GM19328 (cell line): Measurements from ENCODE around the gene LOC101059915.
"Not testable (repeated sequence)": the region's sequence is repeated elsewhere in the genome, so short reads cannot be mapped to it uniquely, and the experiment has no call there.

Experiments used
- ATAC-seq: cut with Tn5 transposase; IDR thresholded peaks from one replicate; pipeline ENCODE4 v1.9.1; 2021; ENCODE audit warnings: mild to moderate bottlenecking, moderate library complexity; ENCODE audit not compliant: unreplicated experiment

LOC101059915 gene

DNA sequence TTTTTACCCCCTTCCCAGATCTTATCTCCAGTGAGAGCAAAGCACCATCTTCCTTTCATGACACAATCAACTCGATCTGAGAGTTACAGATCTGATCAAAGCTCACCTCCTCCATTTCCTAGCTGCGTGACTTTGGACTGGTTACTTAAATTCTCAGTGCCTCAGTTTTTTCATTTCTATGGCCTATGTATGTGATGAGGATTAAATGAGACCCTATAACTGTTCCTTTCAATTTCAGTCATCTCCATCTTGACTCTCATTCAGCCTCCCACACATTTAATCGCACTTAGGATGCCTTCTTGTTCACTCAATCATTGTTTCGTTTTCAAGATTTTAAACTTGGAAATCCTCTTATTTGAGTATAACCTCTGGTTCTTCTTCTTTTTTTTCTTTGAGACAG lies 28.9 kb upstream of the LOC101059915 start:
- no peak for ATAC-seq

DNA sequence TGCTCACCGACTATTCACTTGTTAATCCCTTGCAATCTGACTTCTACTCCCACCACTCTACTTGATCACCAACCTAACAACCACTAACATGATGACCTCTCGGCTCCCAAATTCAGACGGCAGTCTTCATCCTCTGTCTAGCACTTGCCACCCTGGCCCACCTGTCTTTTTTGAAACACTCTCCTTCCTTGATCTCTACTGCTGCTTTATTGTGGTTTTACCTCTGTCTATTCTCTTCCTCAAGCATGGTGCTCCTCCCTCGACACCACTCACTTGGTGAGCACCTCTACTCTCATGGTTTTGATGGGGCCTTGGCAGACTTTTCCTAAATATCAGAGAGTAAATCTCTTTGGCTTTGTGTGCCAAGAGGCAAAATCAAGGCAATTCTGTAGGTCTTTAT lies 27.3 kb upstream of the LOC101059915 start:
- no peak for ATAC-seq

DNA sequence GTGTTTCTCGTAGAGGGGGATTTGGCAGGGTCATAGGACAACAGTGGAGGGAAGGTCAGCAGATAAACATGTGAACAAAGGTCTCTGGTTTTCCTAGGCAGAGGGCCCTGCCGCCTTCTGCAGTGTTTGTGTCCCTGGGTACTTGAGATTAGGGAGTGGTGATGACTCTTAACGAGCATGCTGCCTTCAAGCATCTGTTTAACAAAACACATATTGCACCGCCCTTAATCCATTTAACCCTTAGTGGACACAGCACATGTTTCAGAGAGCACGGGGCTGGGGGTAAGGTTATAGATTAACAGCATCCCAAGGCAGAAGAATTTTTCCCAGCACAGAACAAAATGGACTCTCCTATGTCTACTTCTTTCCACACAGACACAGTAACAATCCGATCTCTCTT lies 22.9 kb upstream of the LOC101059915 start:
- not testable (repeated sequence) for ATAC-seq

DNA sequence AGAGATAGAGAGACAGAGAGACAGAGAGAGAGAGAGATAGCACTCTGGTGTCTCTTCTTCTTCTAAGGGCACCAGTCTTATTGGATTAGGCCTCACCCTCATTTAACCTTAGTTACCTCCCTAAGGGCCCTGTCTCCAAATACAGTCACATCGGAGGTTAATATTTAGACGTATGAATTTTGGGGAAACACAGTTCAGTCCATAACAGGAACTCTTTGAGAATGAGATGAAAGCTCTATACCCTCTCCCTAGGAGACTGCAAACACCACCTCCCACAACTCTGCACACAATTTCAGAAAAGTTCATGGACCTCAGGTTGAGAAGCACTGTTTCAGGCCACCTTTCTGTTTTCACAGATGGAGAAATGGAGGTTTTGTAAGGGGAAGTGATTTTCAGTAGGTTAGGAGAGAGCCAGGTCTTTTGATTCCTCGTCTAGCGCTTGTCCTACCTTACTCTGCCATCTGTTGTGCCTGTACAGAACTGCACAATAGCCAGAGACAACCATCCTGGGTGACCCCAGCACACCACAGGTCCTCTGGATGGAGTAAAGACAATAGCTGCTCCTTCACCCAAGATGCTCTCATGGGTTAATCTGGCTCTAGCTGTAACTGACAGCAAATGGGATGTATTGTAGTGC lies 16.9 kb upstream of the LOC101059915 start:
- ATAC-seq = peak; percentile 53

DNA sequence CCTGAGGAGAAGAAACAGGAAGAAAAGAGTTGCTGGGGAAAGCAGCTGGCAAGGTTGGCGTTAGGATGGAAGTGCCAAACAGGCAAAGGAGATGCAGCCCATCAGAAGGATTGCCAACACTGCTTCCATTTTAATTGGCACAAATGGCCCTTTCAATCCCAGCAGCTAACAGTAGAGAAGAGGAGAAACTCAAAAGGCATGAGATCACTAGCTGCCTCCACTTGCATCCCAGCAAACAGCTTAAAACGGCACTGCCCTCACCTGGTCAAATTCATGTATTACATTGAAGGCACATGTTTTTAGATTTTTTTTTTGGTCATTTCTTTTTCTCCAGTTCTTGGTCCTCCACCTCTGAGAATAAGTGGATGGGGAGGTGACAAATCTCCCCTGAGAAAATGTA lies 14.9 kb upstream of the LOC101059915 start:
- ATAC-seq = no peak

DNA sequence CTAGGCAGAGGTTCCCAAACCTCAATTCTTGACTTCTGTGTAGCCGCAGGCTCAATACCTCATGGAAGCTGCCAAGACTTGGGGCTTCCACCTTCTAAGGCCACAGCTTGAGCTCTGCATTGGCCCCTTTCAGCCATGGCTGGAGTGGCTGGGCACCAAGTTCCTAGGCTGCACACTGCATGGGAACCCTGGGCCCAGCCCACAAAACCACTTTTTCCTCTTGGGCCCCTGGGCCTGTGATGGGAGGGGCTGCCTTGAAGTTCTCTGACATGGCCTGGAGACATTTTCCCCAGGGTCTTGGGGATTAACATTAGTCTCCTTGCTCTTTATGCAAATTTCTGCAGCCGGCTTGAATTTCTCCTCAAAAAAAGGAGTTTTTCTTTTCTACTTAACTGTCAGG lies 14.0 kb upstream of the LOC101059915 start:
- no peak for ATAC-seq

DNA sequence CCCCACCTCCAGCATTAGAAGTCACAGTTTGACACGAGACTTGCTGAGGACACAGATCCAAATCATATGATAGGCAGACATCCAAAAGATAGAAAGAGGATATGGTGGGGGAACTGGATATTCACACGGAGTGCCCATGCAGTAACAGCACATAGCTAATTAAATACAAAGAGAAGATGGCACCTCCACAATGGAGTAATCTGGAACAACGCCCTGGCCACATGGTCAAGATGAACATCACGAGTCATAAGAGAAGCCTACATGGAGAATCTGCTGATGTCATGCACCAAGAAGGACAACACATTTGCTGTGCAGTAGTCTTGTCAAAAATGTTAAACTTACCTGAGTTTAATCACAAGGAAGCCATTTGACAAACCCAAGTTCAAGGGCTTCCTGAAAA lies 10.1 kb upstream of the LOC101059915 start:
- no peak for ATAC-seq

DNA sequence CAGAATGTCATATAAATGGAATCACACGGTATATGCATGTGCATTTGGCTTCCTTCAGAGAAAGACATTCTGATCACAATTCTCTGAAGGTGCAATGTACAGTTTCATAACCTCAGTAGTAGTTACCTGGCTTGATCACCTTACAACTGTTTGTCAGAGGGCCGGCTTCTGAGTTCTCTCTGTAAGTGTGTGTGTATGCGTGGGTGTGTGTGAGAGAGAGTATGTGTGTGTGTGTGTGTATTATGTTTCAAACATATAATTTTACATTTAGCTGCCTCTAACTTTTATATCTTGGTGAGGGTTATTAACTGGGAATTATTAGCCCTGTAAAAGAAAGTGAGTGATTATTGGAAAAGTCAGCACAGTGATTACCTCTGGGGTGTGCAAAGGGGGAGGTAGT lies 8.0 kb upstream of the LOC101059915 start:
- ATAC-seq = no peak

DNA sequence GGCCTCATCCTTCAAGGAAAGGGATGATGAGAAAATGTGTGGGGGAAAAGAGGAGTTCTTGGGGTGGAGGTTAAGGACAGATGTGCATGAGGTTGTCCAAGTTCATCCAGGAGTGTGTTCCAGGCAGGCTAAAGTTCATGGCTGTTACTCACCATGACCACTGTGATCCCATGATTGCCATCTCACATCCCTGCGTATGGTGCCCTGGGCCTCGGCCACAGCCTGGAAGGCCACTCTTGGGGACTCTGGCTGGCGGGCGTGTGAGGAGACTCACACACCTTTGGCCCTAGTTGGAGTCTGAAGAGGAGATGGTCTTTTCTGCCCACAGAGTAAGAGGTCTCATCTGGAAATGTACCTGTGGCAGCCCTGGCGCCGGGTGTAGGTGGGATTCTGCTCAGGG lies 7.4 kb upstream of the LOC101059915 start:
- ATAC-seq = no peak

DNA sequence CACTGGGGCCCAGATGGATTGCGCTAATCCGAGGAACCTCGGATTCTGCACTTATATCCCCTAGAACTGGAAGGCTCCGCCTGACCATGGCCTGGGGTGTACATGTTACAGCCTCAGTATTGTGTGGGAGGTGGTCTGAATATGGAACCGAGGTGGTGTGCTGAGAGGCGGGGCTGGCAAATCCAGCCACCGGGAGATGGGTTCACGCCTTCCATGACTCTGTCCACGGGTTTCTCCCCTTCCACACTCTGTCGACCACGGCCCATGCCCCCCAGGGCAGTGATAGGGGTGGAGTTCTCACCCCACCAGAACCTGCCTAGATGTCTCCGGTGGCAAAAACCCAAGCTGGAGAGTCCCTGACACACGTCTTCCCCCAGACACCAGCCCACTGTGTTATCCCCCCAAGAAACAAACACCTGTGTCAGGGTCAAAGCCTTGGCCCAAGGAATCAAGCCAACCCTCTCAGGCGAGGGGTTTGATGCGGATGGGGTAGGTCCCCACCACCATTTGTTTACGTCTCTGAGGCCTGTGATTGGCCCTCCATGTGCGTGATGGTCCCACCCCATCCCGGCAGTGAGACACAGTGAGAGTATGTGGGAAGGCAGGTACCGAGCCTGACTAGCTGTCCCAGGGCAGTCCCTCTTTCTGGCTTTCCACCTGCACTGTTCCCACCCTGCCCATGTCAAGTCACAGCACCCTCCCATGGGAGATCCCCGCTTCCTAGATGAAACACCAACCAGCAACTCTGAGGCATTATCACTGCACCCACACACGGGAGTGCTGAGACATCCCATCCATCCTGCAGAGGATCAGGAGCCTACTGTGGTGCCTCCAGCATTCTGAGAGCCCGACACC lies 6.6 kb upstream of the LOC101059915 start:
- ATAC-seq = no peak

DNA sequence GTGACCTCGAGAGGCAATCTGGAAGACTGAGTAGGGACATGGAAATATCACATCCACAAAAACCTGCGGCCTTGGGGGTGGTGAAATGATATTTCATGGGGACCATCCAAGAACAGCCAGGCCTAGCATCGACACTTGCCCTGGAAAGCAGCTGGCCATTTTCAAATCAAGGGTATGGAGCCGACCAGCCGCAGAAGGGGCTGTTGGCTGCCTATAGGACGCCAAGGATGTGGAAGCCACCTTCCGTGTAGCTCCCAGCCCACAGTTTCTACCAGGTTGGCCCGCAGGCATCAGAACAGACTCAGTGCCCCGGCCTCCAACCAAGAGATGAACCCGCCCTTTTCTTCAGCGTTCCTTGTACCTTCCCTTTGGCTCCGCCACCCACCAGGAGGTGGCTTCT lies 5.4 kb upstream of the LOC101059915 start:
- no peak for ATAC-seq

DNA sequence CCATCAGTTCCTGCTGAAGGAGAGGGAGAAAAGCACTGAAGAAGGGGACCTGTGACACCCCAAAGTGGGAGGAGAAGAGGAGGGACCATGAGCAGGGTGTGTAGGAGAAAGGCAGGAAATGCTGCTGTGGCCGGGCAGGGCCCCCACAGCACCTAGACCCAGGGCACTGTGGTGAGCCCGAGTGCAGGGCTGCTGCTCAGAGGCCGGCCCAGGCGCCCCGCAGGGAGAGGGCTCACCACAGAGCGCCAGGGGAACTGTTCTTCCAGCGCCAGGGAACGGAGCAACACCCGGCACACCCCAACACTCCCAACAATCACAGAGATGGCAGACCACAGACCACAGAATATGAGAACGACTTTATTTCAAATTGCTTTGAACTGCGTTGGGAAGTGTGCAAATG lies 4.7 kb upstream of the LOC101059915 start:
- ATAC-seq = not testable (repeated sequence)

DNA sequence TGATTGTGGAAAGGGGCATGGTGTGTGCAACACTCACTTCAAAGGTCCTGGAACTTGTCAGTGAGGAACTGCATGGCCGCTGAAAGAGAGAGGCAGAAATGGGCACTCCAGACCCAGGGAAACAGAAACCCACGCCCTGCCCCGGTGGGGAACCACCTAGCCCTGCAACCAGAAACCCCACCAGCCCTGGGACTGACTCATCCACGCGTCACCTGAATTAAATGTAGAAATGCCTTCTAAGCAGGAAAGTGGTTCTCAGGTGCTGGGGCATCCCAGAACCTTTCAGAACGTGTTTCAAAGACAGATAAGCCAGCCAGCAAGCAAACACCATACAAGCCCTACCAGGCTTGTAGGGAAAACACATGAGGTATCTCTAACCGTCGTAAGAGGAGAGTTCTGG lies 4.1 kb upstream of the LOC101059915 start:
- ATAC-seq = not testable (repeated sequence)

DNA sequence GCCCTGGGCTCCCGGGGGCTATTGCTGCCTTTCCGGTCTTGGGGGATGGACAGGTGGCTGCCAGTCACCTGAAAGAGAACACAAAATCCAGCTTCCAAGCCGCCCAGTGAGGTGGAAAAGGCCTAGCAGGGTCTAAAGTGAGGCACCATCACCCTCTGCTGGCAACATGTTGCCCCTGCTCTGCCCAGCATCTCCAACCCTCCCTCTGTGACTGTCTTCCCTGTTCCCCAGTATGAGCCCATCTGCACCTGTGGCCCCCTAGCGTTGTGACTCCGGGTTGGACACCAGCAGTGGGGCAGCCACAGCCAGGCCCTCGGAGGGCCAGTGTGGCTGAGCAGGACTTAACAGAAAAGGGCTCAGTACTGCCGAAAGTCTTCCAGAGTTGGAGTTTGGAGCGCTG lies 3.1 kb upstream of the LOC101059915 start:
- not testable (repeated sequence) for ATAC-seq

DNA sequence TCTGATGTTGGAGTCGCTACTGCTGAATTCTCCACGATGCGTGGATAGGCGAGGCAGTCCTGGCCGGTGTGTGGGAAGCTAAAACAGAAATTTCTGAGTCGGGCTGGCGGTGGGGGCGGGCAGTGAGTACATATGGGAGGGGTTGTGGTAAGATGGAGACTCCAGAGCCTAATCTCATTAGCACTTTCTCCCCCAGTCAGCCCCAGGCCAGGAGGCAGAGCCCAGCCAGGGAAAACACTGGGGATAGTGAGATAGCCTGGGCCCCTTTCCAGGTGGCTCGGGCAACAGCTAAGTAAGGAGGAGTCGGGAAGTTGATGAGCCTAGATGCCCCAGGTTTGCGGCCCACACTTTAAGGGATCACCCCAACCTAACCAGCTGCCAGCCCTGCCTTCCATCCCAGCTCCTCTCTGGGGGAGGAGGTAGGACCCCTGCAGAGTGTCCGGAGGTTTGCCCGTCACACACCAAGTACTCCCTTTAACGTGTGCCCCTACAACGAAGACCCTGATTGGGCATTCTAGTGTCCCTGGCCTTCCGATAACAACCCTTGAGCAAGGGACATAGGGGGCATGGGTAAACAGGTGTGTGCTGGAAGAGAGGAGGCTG lies 2.4 kb upstream of the LOC101059915 start:
- no peak for ATAC-seq

DNA sequence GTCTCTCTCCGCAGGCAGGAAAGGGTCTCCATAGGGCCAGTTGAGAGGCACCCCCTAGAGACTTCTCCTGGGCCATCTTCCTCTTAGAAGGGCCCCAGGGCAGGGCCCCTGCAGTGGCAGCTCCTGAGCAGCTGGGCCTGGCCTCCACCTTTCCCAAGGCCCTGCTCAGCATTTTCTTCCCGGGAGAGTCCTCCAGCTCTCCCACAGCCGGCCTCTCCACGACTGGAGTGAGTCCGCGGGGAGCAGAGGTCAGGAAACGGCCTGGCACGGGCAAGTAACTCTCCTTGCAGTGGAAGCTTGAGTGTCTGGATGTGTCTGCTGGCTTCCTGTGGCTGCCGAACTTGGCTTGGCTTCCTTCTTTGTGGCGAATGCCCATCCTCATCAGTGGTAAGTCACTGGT lies 1.6 kb upstream of the LOC101059915 start:
- no peak for ATAC-seq

DNA sequence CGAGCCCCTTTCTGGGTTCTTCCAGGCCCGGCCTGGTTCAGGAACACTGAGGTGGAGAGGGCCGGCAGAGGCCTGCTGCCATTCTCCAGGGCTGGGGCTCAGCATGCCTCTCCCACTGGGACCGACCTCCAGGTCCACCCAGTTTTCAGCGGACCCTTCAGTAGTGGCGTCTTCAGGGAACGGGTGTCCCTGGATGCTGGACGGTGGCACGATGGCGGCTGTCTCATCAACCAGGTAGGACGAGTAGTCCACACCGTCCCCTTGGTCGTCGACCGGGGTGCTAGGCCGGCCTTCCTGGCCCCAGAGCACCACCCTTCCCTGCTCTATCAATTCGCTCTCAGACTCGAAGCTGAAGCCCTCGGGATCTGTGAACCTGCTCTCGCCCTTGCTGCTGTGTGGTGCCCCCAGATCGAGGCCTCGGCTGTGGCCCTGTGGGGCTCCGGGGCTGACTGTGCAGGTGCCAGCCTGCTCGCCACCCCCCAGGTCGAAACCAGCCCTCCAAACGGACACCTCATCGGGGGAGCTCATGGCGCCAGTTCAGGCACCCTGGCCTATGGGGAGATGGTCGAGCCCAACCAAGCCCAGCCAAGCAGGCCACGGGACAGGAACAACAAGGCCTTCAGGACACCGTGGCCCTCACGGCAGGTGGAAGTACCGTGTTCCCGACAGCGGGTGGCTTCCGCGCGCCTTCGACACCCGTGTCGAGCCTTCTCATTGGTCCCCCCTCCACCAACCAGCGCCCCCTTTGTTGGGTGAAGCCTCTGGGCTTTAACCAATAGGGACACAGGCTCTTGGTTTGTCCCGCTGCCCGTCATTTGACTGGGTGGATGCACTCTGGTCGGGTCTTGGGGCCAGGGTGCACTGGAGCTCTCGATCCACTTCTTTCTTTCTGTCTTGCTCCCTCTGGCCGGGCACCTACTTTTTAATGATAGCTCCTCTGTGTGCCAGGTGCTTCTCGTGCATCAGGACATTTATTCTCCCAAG lies 814 bp upstream of the LOC101059915 start:
- ATAC-seq = no peak

DNA sequence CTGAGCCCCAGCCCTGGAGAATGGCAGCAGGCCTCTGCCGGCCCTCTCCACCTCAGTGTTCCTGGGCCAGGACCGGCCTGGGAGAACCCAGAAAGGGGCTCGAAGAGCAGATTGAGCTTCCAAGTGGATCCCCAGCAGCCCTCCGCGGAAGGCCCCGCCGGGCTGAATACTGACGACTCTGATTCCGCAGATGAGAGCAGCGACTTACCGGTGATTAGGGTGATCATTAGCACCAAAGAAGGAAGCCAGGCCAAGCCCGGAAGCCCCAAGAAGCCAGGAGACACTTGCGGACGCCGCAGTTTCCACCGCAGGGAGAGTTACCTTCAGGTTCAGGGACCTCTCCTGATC lies 876 bp downstream of the LOC101059915 start:
- ATAC-seq = no peak

DNA sequence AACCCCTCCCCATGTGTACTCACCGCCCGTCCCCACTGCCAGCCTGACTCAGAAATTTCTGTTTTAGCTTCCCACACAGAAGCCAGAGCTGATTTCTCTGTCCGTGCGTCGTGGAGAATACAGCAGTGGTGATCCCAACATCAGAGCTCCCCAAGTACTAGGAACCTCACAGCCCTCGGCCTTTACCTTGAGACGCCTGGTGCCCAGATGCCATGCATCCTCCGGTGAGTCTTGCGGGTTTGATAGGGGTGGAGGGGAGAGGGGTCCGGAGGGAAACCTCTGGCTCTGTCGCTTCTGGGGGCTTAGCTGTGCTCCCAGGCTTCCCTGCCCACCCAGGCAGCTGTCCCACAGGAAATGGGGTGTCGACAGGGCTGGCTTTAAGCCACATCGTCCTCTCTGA lies 2.1 kb downstream of the LOC101059915 start:
- no peak for ATAC-seq

DNA sequence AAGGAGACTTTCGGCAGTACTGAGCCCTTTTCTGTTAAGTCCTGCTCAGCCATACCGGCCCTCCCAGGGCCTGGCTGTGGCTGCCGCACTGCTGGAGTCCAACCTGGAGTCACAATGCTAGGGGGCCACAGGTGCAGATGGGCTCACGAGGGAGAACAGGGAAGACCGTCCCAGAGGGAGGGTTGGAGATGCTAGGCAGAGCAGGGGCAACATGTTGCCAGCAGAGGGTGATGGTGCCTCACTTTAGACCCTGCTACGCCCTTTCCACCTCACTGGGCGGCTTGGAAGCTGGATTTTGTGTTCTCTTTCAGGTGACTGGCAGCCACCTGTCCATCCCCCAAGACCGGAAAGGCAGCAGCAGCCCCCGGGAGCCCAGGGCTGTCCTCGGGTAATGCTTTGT lies 2.6 kb downstream of the LOC101059915 start:
- not testable (repeated sequence) for ATAC-seq
